Spinal cord (tissue), 10 donors: Measurements from ENCODE around the gene PRKCE. TPM values are rescaled to one million over a fixed set of nuclear protein-coding genes. Genes with fewer than 3 reads are reported as not detected.

Experiments
- DNase-seq, 6 donors: peaks; one replicate each; pipeline versions ENCODE4 v3.0.0 to v3.0.0-alpha.2; 2013 to 2015; ENCODE audit warnings: low spot score in 6 of 6, low read depth in 4 of 6
- H3K27ac ChIP-seq: one replicate; pipeline ENCODE4 v1.5.1; 2013; ENCODE audit warnings: low read depth, low read length, control low read depth
- H3K27me3 ChIP-seq: one replicate; pipeline ENCODE4 v1.6.1; 2013; ENCODE audit warnings: low read length; ENCODE audit not compliant: control insufficient read depth, insufficient read depth
- H3K36me3 ChIP-seq: one replicate; pipeline ENCODE4 v1.6.1; 2013; ENCODE audit warnings: low read length; ENCODE audit not compliant: control insufficient read depth, insufficient read depth
- H3K4me1 ChIP-seq: one replicate; pipeline ENCODE4 v1.6.1; 2013; ENCODE audit warnings: low read length; ENCODE audit not compliant: control insufficient read depth, insufficient read depth
- H3K4me3 ChIP-seq: one replicate; pipeline ENCODE4 v1.5.1; 2013; ENCODE audit warnings: low read depth, low read length, control low read depth
- H3K9me3 ChIP-seq: one replicate; pipeline ENCODE4 v1.6.1; 2013; ENCODE audit warnings: low read length; ENCODE audit not compliant: control insufficient read depth, insufficient read depth
- WGBS: methylation state at CpG from one replicate; pipeline ENCODE4 v1.1.5; 2013; ENCODE audit warnings: missing lambda C conversion rate; ENCODE audit not compliant: insufficient coverage; 5-methylcytosine and 5-hydroxymethylcytosine counted together
- polyA plus RNA-seq, 2 donors: library from polyadenylated mRNA; unstranded; fragments of 120-200 nt; gene quantifications; one replicate each; pipeline ENCODE4 v1.2.1, GENCODE V29; 2013; ENCODE audit not compliant: insufficient read length in 2 of 2
- total RNA-seq, 2 donors: library from RNA; depleted of rRNA in 1 of 2; stranded (reverse); fragments of 120-200 nt in 1 of 2; fragments of >200 nt in 1 of 2; gene quantifications; one replicate each; pipeline versions ENCODE4 v1.2.3 to v1.2.4, GENCODE V29; 2013 to 2014
- donor health status: healthy.

Gene PRKCE
- total and polyA plus RNA-seq, 4 donors, result 22.9 to 48.5 (median 37.4) TPM

- H3K27ac ChIP-seq, result peak overlapping the region; percentile 75
- peaks cover 1% of the 10 kb centered on the region for H3K9me3 ChIP-seq
- WGBS, result 0% methylated on average over 2 of the region's 4 CpGs
- H3K27me3 ChIP-seq, result no peaks in the 10 kb centered on the region
- no peak overlapping the region for H3K4me3 ChIP-seq
- no peaks in the 10 kb centered on the region for H3K36me3 ChIP-seq
- DNase-seq, result peak; percentile 10 to 83 (median 28)
- H3K4me1 ChIP-seq, result no peaks in the 10 kb centered on the region
Measured at GRCh38 chr2:46097714-46098480, 446.4 kb downstream of the PRKCE start.

- 89% methylated on average over 1 of the region's 1 CpG for WGBS
- no peaks in the 10 kb centered on the region for H3K27me3 ChIP-seq
- no peak overlapping the region for H3K4me3 ChIP-seq
- H3K36me3 ChIP-seq, result no peaks in the 10 kb centered on the region
- H3K9me3 ChIP-seq, result peaks cover 1% of the 10 kb centered on the region
- no peaks in the 10 kb centered on the region for H3K4me1 ChIP-seq
- H3K27ac ChIP-seq, result no peak overlapping the region
- DNase-seq, result no peak
Measured at GRCh38 chr2:46098621-46099062, 447.2 kb downstream of the PRKCE start.

GRCh38 chr2:46101557-46102220 is 450.2 kb downstream of the PRKCE start:
- no peaks in the 10 kb centered on the region for H3K27me3 ChIP-seq
- no peak overlapping the region for H3K4me3 ChIP-seq
- 100% methylated on average over 6 of the region's 9 CpGs for WGBS
- DNase-seq, result no peak
- H3K27ac ChIP-seq, result no peak overlapping the region
- peaks cover 1% of the 10 kb centered on the region for H3K9me3 ChIP-seq
- no peaks in the 10 kb centered on the region for H3K36me3 ChIP-seq
- no peaks in the 10 kb centered on the region for H3K4me1 ChIP-seq

GRCh38 chr2:46106690-46107089 is 455.2 kb downstream of the PRKCE start:
- Histone ChIP-seq H3K36me3 (no peaks in the 10 kb centered on the region), H3K4me1 (no peaks in the 10 kb centered on the region), H3K27me3 (no peaks in the 10 kb centered on the region), H3K9me3 (peaks cover 1% of the 10 kb centered on the region), H3K27ac (no peak overlapping the region), H3K4me3 (no peak overlapping the region)
- no CpG with 5 or more reads among the region's 2 CpGs for WGBS
- DNase-seq, result no peak

- no peak overlapping the region for H3K4me3 ChIP-seq
- H3K27me3 ChIP-seq, result no peaks in the 10 kb centered on the region
- no peaks in the 10 kb centered on the region for H3K36me3 ChIP-seq
- no peak overlapping the region for H3K27ac ChIP-seq
- no peaks in the 10 kb centered on the region for H3K4me1 ChIP-seq
- DNase-seq, result peak in 1 of 6 donors; percentile 22
- 89% methylated on average over 2 of the region's 2 CpGs for WGBS
- no peaks in the 10 kb centered on the region for H3K9me3 ChIP-seq
Measured at GRCh38 chr2:46114996-46115395, 463.5 kb downstream of the PRKCE start.

- DNase-seq, result no peak
- H3K27me3 ChIP-seq, result no peaks in the 10 kb centered on the region
- H3K4me3 ChIP-seq, result no peak overlapping the region
- no peaks in the 10 kb centered on the region for H3K9me3 ChIP-seq
- WGBS, result 57% methylated on average over 1 of the region's 2 CpGs
- H3K4me1 ChIP-seq, result no peaks in the 10 kb centered on the region
- H3K36me3 ChIP-seq, result no peaks in the 10 kb centered on the region
- H3K27ac ChIP-seq, result no peak overlapping the region
Measured at GRCh38 chr2:46116150-46116549, 464.7 kb downstream of the PRKCE start.

GRCh38 chr2:46116553-46116991 is 465.1 kb downstream of the PRKCE start:
- no peak overlapping the region for H3K27ac ChIP-seq
- H3K4me3 ChIP-seq, result no peak overlapping the region
- no peaks in the 10 kb centered on the region for H3K27me3 ChIP-seq
- no peaks in the 10 kb centered on the region for H3K36me3 ChIP-seq
- no peaks in the 10 kb centered on the region for H3K4me1 ChIP-seq
- no peaks in the 10 kb centered on the region for H3K9me3 ChIP-seq
- WGBS, result 73% methylated on average over 3 of the region's 5 CpGs
- DNase-seq, result no peak

GRCh38 chr2:46117379-46117778 is 465.9 kb downstream of the PRKCE start:
- H3K36me3 ChIP-seq, result no peaks in the 10 kb centered on the region
- WGBS, result 90% methylated on average over 1 of the region's 2 CpGs
- no peaks in the 10 kb centered on the region for H3K9me3 ChIP-seq
- no peaks in the 10 kb centered on the region for H3K4me1 ChIP-seq
- no peak overlapping the region for H3K27ac ChIP-seq
- no peaks in the 10 kb centered on the region for H3K27me3 ChIP-seq
- DNase-seq, result no peak
- no peak overlapping the region for H3K4me3 ChIP-seq

- H3K36me3 ChIP-seq, result no peaks in the 10 kb centered on the region
- DNase-seq, result no peak
- no CpG with 5 or more reads among the region's 3 CpGs for WGBS
- no peak overlapping the region for H3K4me3 ChIP-seq
- H3K4me1 ChIP-seq, result no peaks in the 10 kb centered on the region
- no peaks in the 10 kb centered on the region for H3K9me3 ChIP-seq
- no peak overlapping the region for H3K27ac ChIP-seq
- H3K27me3 ChIP-seq, result no peaks in the 10 kb centered on the region
Measured at GRCh38 chr2:46117994-46118393, 466.5 kb downstream of the PRKCE start.
